Fibroblast of skin of left biceps (primary cell): ENCODE results near the gene CRTC3.
"Not testable (repeated sequence)": the region's sequence is repeated elsewhere in the genome, so short reads cannot be mapped to it uniquely, and the experiment has no call there.

Experiments used
- DNase-seq, 2 experiments: peaks; one replicate each; pipeline ENCODE4 v3.0.0-alpha.2; 2013; ENCODE audit warnings: low read depth in 2 of 2

CRTC3 gene

GRCh38 chr15:90624278-90624981, 94.7 kb downstream of the CRTC3 start:
- no peak for DNase-seq

- no peak for DNase-seq
These were observed 95.3 kb downstream of the CRTC3 start for GRCh38 chr15:90625037-90625436.

- DNase-seq, result no peak
These were observed 99.5 kb downstream of the CRTC3 start for GRCh38 chr15:90629217-90629616.

- DNase-seq, result no peak
These were observed 103.6 kb downstream of the CRTC3 start for GRCh38 chr15:90633360-90633759.

DNA sequence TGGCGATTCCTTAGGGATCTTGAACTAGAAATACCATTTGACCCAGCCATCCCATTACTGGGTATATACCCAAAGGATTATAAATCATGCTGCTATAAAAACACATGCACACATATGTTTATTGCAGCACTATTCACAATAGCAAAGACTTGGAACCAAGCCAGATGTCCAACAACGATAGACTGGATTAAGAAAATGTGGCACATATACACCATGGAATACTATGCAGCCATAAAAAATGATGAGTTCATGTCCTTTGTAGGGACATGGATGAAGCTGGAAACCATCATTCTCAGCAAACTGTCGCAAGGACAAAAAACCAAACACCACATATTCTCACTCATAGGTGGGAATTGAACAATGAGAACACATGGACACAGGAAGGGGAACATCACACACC, 107.3 kb downstream of the CRTC3 start:
- not testable (repeated sequence) for DNase-seq

DNA sequence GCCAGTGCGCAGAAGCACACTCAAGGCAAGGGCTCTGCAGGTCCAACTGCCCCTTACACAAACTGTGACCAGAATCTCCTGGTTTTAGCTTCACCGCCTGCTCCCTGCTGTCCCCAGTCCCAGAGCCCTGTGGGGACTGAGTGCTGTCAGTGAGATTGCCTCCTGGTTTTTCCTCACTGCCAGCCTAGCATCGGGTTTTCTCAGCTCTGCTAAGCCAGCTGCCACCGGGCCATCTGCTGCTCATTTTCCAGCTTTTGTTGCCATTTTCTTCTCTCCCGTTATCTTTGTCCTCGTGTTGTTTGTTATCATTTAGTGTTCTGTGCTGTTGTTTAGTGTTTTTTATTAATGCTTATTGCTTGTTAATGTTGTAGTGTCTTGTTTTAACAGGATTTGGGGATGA, 108.0 kb downstream of the CRTC3 start:
- DNase-seq, result no peak

DNA sequence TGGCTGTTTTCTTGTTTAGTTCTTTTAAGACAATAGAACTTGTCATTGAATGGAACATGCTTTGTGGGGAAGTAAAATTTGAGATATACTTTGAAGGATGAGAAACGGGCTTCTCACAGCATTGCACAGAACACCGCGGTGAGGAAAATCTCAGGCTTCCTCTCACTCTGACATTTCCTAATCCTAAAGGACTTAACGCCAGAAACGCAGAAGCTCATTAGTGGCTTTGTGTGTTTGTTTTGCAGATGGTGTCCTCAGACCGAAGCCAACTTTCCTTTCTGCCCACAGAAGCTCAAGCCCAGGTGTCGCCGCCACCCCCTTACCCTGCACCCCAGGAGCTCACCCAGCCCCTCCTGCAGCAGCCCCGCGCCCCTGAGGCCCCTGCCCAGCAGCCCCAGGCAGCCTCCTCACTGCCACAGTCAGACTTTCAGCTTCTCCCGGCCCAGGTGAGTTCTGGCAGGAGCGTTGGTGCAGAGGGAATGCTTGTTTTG, 108.5 kb downstream of the CRTC3 start:
- no peak for DNase-seq

- DNase-seq, result no peak
These were observed 109.2 kb downstream of the CRTC3 start for GRCh38 chr15:90638963-90639362.

GRCh38 chr15:90640862-90641261, 111.1 kb downstream of the CRTC3 start:
- no peak for DNase-seq

DNA sequence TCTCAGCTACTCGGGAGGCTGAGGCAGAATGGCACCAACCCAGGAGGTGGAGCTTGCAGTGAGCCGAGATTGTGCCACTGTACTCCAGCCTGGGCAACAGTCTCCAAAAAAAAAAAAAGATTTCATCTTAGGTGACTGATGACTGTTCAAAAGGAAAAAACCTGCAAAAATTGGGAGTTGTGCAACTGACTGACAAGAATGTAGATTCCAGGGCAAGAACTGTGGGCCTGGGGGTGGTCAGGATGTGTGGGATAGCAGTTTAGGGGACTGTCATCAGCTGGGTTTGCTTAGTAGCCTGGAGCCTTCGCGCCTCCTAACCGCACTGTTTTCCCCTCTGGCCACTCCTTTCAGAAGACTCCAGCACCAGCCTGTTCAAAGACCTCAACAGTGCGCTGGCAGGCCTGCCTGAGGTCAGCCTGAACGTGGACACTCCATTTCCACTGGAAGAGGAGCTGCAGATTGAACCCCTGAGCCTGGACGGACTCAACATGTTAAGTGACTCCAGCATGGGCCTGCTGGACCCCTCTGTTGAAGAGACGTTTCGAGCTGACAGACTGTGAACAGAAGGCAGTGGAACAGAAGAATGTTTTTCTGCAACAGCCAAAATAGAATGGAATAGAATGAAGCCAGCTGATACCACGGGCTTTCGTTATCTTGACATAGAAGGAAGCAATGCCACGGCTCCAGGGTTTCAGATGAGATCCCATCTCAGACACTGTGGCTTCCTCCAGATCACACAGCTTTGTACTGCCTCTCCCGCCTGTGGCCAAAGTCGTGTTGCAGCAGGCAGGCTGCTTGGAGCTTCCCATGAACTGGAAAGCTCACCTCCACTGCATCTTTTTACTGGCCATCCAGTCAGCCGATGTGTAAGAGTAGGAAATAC, 112.1 kb downstream of the CRTC3 start:
- no peak for DNase-seq

GRCh38 chr15:90642464-90643300, 113.0 kb downstream of the CRTC3 start:
- no peak for DNase-seq

DNA sequence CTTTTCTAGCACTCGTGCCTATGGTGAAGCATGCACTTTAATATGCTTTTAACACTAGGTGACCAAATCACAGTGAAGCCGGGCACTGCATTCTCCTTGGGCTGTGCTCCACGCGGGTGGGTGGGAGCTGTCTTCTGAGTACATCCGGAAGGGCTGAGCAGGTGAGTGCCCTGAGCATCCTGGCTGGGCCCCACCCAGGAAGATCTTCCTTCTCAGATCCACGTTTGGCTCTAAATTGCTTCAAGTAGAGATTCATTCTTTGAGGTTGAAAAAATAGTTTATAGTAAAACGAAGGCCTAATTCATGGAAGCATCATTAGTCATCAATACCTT, 113.5 kb downstream of the CRTC3 start:
- DNase-seq, result no peak

- DNase-seq, result no peak
These were observed 114.8 kb downstream of the CRTC3 start for GRCh38 chr15:90644526-90644925.

GRCh38 chr15:90644952-90645725, 115.4 kb downstream of the CRTC3 start:
- no peak for DNase-seq

DNA sequence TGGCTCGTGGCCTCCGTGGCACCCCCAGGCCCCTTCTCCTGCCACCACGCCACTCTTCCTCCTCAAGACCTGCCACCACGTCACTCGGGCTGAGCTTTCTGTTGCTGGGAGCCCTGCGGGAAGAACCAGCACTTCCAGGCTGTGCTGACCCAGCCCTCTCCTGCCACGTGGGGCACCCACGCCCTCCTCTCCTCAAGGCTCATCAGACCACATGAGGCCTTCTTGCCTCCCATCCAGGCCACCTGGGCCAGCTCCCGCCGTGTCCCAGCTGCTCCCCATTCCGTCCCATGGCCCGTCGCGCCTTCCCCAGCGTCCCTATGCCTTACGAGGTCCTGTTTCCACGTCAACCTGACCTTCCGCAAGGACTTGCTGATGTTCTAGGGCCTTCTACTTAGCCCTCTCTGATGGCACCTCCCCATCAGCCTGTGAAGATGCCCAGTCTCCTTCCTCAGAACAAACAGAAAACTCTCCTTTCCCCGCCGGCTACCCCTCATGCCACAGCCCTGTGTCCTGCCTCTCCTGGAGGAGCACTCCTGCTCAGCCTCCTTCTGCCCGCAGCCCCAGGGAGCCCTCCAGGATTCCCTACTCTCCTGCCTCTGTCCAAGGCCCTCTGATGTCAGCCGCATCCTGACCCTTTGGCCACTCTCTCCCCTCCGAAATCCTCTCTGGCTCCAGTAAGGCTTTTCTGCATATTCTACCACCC, 116.3 kb downstream of the CRTC3 start:
- DNase-seq, result no peak

GRCh38 chr15:90646662-90647305, 117.1 kb downstream of the CRTC3 start:
- DNase-seq, result no peak

DNA sequence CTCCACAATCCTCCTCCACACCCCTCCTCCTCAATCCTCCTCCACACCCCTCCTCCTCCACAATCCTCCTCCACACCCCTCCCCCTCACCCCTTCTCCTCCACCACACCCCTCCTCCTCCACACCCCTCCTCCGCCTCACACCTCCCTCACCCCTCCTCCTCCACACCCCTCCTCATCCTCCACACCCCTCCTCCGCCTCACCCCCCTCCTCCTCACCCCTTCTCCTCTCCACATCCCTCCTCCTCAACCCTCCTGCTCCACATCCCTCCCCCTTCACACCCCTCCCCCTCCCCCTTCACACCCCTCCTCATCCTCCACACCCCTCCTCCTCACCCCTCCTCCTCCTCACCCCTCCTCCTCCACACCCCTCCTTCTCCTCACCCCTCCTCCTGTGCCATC, 117.6 kb downstream of the CRTC3 start:
- no peak for DNase-seq

- peak; percentile 44 to 47 for DNase-seq
These were observed 118.7 kb downstream of the CRTC3 start for GRCh38 chr15:90648137-90649070.
